A549 (cell line): ENCODE data around the gene OR8G5. TPM values are rescaled to one million over a fixed set of nuclear protein-coding genes. Genes with fewer than 3 reads are reported as not detected.
"Not testable (repeated sequence)": the region's sequence is repeated elsewhere in the genome, so short reads cannot be mapped to it uniquely, and the experiment has no call there.

Source experiments
- ATAC-seq, 2 experiments: fragments of 200-7000 bp in 1 of 2; fragments of >200 bp in 1 of 2; cut with Nextera tagmentation in 1 of 2; cut with Tn5 transposase in 1 of 2; 3 replicates each; pipeline versions ENCODE4 v1.8.0 to v1.9.1; 2018 to 2020; ENCODE audit warnings: mild to moderate bottlenecking in 1 of 2, moderate library complexity in 1 of 2
- CTCF ChIA-PET: fragments of 300-600 bp; sonication (Branson Sonifier 250); formaldehyde crosslinking; extraction: SDS; loops from one replicate; lab custom pipeline; 2021; ENCODE audit warnings: antibody characterized with exemption, inconsistent platforms; lab: Yijun Ruan, JAX
- POLR2A ChIA-PET: fragments of 350-600 bp; formaldehyde crosslinking; extraction: SDS; loops from one replicate; lab custom pipeline; 2021; ENCODE audit warnings: antibody characterized with exemption, inconsistent platforms; lab: Yijun Ruan, JAX
- DNase-seq, 2 experiments: peaks; one replicate each; pipeline versions ENCODE4 v3.0.0 to v3.0.0-alpha.2; 2011 to 2016; ENCODE audit warnings: low read depth in 1 of 2, low spot score in 1 of 2
- FAIRE-seq: peaks from 2 replicates; lab custom pipeline; 2011; peaks lifted over from hg19 to GRCh38; lab: Jason Lieb, UNC
- H3K27ac ChIP-seq, 2 experiments: fragments of >200 bp; sonication (Bioruptor Twin); formaldehyde crosslinking; 3 replicates each; pipeline ENCODE4 v1.5.1; 2016 to 2017
- H3K4me1 ChIP-seq: fragments of >200 bp; sonication (Bioruptor Twin); formaldehyde crosslinking; 3 replicates; pipeline ENCODE4 v1.6.1; 2016
- H3K4me2 ChIP-seq: fragments of >200 bp; sonication (Bioruptor Twin); formaldehyde crosslinking; 3 replicates; pipeline ENCODE4 v1.6.1; 2016
- H3K4me3 ChIP-seq: fragments of >200 bp; sonication (Bioruptor Twin); formaldehyde crosslinking; 3 replicates; pipeline ENCODE4 v1.5.1; 2016
- H3K9me3 ChIP-seq: fragments of >200 bp; sonication (Bioruptor Twin); formaldehyde crosslinking; 3 replicates; pipeline ENCODE4 v1.6.1; 2016
- BCL3 ChIP-seq: fragments of >200 bp; sonication (Bioruptor Twin); formaldehyde crosslinking; IDR thresholded peaks from 3 replicates; pipeline ENCODE4 v1.6.1; 2016
- CBX8 ChIP-seq: fragments of 200-600 bp; sonication (generic); IDR thresholded peaks from 2 replicates; pipeline ENCODE4 v1.6.1; 2016
- ESRRA ChIP-seq: fragments of 150-350 bp; IDR thresholded peaks from 2 replicates; pipeline ENCODE4 v1.6.1; 2014; ENCODE audit warnings: mild to moderate bottlenecking, low read length, borderline replicate concordance
- FOSL2 ChIP-seq, 2 experiments: fragments of 450-650 bp in 1 of 2; fragments of >200 bp in 1 of 2; sonication (Bioruptor Twin) in 1 of 2; formaldehyde crosslinking; IDR thresholded peaks; 2 replicates each; pipeline versions ENCODE4 v1.5.0 to v1.6.1; 2016 to 2020; ENCODE audit warnings: mild to moderate bottlenecking in 1 of 2, moderate library complexity in 1 of 2
- FOXS1 ChIP-seq: fragments of 250-450 bp; sonication (Bioruptor Pico); IDR thresholded peaks from 2 replicates; pipeline ENCODE4 v1.5.0; 2020; ENCODE audit warnings: mild to moderate bottlenecking, moderate library complexity
- HDAC2 ChIP-seq: fragments of 200-600 bp; sonication (generic); IDR thresholded peaks from 2 replicates; pipeline ENCODE4 v1.6.1; 2016
- HES2 ChIP-seq: fragments of >200 bp; sonication (Bioruptor Twin); formaldehyde crosslinking; IDR thresholded peaks from 2 replicates; pipeline ENCODE4 v1.6.1; 2016
- HOXB13 ChIP-seq: fragments of 250-450 bp; sonication (Bioruptor Pico); IDR thresholded peaks from 2 replicates; pipeline ENCODE4 v1.5.0; 2020; ENCODE audit warnings: low read depth, mild to moderate bottlenecking, moderate library complexity
- KDM1A ChIP-seq: fragments of 200-600 bp; sonication (generic); IDR thresholded peaks from 2 replicates; pipeline ENCODE4 v1.6.1; 2016; ENCODE audit warnings: low read depth, mild to moderate bottlenecking
- MAFK ChIP-seq: fragments of 450-650 bp; IDR thresholded peaks from 2 replicates; pipeline ENCODE4 v1.6.1; 2014; ENCODE audit not compliant: partially characterized antibody
- MAZ ChIP-seq: fragments of 150-350 bp; IDR thresholded peaks from 2 replicates; pipeline ENCODE4 v1.6.1; 2014; ENCODE audit warnings: antibody characterized with exemption, low read depth, low read length, borderline replicate concordance
- MYC ChIP-seq: IDR thresholded peaks from 2 replicates; pipeline ENCODE4 v1.6.1; 2012; ENCODE audit warnings: mild to moderate bottlenecking, inconsistent platforms, low read length, improper control_type of control experiment, borderline replicate concordance
- NPAS2 ChIP-seq: fragments of 250-450 bp; sonication (Bioruptor Pico); IDR thresholded peaks from 2 replicates; pipeline ENCODE4 v1.8.0; 2022; ENCODE audit warnings: mild to moderate bottlenecking, moderate library complexity, borderline replicate concordance
- PHF8 ChIP-seq: fragments of 200-600 bp; sonication (generic); IDR thresholded peaks from 2 replicates; pipeline ENCODE4 v1.6.1; 2016; ENCODE audit warnings: low read depth, mild to moderate bottlenecking, antibody characterized with exemption, moderate library complexity, borderline replicate concordance
- POLR2AphosphoS2 ChIP-seq: conservative IDR thresholded peaks from 2 replicates; pipeline ENCODE4 v1.6.1; 2012; ENCODE audit warnings: low read length, improper control_type of control experiment, inconsistent platforms
- RFX5 ChIP-seq: fragments of 450-650 bp; IDR thresholded peaks from 2 replicates; pipeline ENCODE4 v1.7.1; 2014; ENCODE audit warnings: antibody characterized with exemption, mild to moderate bottlenecking, moderate library complexity
- RNF2 ChIP-seq: fragments of 200-600 bp; sonication (generic); IDR thresholded peaks from 2 replicates; pipeline ENCODE4 v1.6.1; 2016; ENCODE audit warnings: low read depth, mild to moderate bottlenecking, antibody characterized with exemption, moderate library complexity, borderline replicate concordance
- WGBS: methylation state at CpG from one replicate; pipeline ENCODE4 v1.1.6; 2017; ENCODE audit errors: missing lambda C conversion rate; 5-methylcytosine and 5-hydroxymethylcytosine counted together
- polyA plus RNA-seq, 4 experiments: library from polyadenylated mRNA; depleted of rRNA in 3 of 4; stranded (reverse); fragments of >200 nt; fragmentation: RNase III in 1 of 4; extraction: RNeasy Plus Mini Kit Qiagen cat#74134 plus additional on column Dnase treatment in 1 of 4; gene quantifications; 2 replicates in 3 of 4; 3 replicates in 1 of 4; pipeline ENCODE4 v1.2.3, GENCODE V29; 2011 to 2017
- TF ChIP-seq, protein P1 (sequence below): fragments of >200 bp; sonication (Bioruptor Twin); formaldehyde crosslinking; IDR thresholded peaks from 3 replicates; pipeline ENCODE4 v1.5.1; 2016
- TF ChIP-seq, protein P2 (sequence below): fragments of 250-450 bp; sonication (Bioruptor Pico); IDR thresholded peaks from 2 replicates; pipeline ENCODE4 v1.5.0; 2021; ENCODE audit warnings: mild to moderate bottlenecking, moderate library complexity, borderline replicate concordance

Gene OR8G5
- polyA plus RNA-seq, 2 of the 4 experiments (the other 2 are of a cell fraction): not detected

- DNase-seq, H3K4me3 ChIP-seq, H3K9me3 ChIP-seq, FAIRE-seq, CTCF ChIA-PET, ATAC-seq, POLR2A ChIA-PET, H3K4me1 ChIP-seq, H3K4me2 ChIP-seq, H3K27ac ChIP-seq: not testable (repeated sequence)
- 16% methylated on average over 7 of the region's 7 CpGs for WGBS
Observed at GRCh38 chr11:124270886-124271285, 14.7 kb downstream of the OR8G5 start.

DNA sequence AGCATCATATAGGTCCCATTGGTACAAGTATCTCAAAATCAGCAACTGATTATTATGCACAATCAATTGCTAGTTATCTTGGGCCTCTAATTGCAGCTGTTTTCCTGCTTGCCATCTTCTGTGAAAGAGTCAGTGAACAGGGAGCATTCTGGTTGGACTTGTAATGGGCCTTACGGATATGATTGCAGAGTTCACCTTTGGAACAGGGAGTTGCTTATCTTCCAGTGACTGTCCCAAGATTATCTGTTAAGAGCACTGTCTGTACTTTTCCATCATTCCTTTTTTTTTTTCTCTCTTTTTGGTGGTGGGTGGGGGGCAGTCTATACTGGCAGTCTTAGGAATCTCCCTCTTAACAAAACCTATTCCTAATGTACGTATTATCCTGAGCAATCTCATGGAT is 17.8 kb downstream of the OR8G5 start:
- TF ChIP-seq RNF2 (no peak), BCL3 (no peak), ESRRA (no peak), HES2 (no peak), CBX8 (no peak), POLR2AphosphoS2 (no peak), FOSL2 (IDR thresholded peaks at IDR 0.05) (no peak), FOSL2 (CRISPR knock-in tag; IDR thresholded peaks at IDR 0.05) (no peak), NPAS2 (no peak), RFX5 (no peak), HDAC2 (no peak), PHF8 (no peak)
- TF ChIP-seq, protein P1, sequence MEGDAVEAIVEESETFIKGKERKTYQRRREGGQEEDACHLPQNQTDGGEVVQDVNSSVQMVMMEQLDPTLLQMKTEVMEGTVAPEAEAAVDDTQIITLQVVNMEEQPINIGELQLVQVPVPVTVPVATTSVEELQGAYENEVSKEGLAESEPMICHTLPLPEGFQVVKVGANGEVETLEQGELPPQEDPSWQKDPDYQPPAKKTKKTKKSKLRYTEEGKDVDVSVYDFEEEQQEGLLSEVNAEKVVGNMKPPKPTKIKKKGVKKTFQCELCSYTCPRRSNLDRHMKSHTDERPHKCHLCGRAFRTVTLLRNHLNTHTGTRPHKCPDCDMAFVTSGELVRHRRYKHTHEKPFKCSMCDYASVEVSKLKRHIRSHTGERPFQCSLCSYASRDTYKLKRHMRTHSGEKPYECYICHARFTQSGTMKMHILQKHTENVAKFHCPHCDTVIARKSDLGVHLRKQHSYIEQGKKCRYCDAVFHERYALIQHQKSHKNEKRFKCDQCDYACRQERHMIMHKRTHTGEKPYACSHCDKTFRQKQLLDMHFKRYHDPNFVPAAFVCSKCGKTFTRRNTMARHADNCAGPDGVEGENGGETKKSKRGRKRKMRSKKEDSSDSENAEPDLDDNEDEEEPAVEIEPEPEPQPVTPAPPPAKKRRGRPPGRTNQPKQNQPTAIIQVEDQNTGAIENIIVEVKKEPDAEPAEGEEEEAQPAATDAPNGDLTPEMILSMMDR: no peak
- TF ChIP-seq, protein P2, sequence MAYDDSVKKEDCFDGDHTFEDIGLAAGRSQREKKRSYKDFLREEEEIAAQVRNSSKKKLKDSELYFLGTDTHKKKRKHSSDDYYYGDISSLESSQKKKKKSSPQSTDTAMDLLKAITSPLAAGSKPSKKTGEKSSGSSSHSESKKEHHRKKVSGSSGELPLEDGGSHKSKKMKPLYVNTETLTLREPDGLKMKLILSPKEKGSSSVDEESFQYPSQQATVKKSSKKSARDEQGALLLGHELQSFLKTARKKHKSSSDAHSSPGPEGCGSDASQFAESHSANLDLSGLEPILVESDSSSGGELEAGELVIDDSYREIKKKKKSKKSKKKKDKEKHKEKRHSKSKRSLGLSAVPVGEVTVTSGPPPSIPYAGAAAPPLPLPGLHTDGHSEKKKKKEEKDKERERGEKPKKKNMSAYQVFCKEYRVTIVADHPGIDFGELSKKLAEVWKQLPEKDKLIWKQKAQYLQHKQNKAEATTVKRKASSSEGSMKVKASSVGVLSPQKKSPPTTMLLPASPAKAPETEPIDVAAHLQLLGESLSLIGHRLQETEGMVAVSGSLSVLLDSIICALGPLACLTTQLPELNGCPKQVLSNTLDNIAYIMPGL (CRISPR knock-in tag): no peak
- TF ChIP-seq, all 56 proteins: peak for 0
- ChIA-PET POLR2A (no interaction called here), CTCF (no interaction called here)
- DNase-seq (no peak), ATAC-seq (no peak), FAIRE-seq (no peak)
- H3K9me3 ChIP-seq: no peaks in the 10 kb centered on the region
- WGBS: 38% methylated on average over 2 of the region's 2 CpGs
- no peak overlapping the region for H3K4me3 ChIP-seq
- no peak overlapping the region for H3K27ac ChIP-seq
- H3K4me1 ChIP-seq: no peaks in the 10 kb centered on the region
- no peak overlapping the region for H3K4me2 ChIP-seq

GRCh38 chr11:124276081-124276480 is 19.9 kb downstream of the OR8G5 start:
- WGBS: 0% methylated on average over 1 of the region's 1 CpG
- H3K4me1 ChIP-seq: no peaks in the 10 kb centered on the region
- POLR2A ChIA-PET: no interaction called here
- DNase-seq (no peak), ATAC-seq (no peak), FAIRE-seq (no peak)
- CTCF ChIA-PET: no interaction called here
- H3K9me3 ChIP-seq: no peaks in the 10 kb centered on the region
- H3K27ac ChIP-seq: no peak overlapping the region
- no peak overlapping the region for H3K4me3 ChIP-seq
- TF ChIP-seq HOXB13 (CRISPR knock-in tag) (no peak), MAZ (no peak), NPAS2 (no peak), MYC (no peak), MAFK (no peak), KDM1A (no peak), ESRRA (no peak), FOXS1 (CRISPR knock-in tag) (no peak)
- H3K4me2 ChIP-seq: no peak overlapping the region
